SHP77 (cell line): ENCODE results near the gene THAP3.
"Not testable (repeated sequence)": the region's sequence is repeated elsewhere in the genome, so short reads cannot be mapped to it uniquely, and the experiment has no call there.

Experiments used
- DNase-seq, 2 experiments: peaks; one replicate each; lab custom pipeline; 2025; lab: John Stamatoyannopoulos, UW

Gene THAP3

GRCh38 chr1:6635161-6635909, 10.7 kb downstream of the THAP3 start:
- no peak for DNase-seq

- no peak for DNase-seq
Observed at GRCh38 chr1:6635910-6636760, 11.5 kb downstream of the THAP3 start.

GRCh38 chr1:6636778-6637177, 12.1 kb downstream of the THAP3 start:
- not testable (repeated sequence) for DNase-seq

GRCh38 chr1:6637770-6638169, 13.1 kb downstream of the THAP3 start:
- DNase-seq, result no peak

GRCh38 chr1:6638226-6638625, 13.6 kb downstream of the THAP3 start:
- DNase-seq, result no peak

- not testable (repeated sequence) for DNase-seq
Observed at GRCh38 chr1:6640867-6641266, 16.2 kb downstream of the THAP3 start.

GRCh38 chr1:6645018-6645417, 20.4 kb downstream of the THAP3 start:
- DNase-seq, result no peak

- DNase-seq, result peak; percentile 10 to 44
Observed at GRCh38 chr1:6646499-6647148, 22.0 kb downstream of the THAP3 start.

- DNase-seq, result no peak
Observed at GRCh38 chr1:6648556-6648955, 23.9 kb downstream of the THAP3 start.

GRCh38 chr1:6651909-6652308, 27.2 kb downstream of the THAP3 start:
- no peak for DNase-seq

GRCh38 chr1:6652986-6653385, 28.3 kb downstream of the THAP3 start:
- DNase-seq, result no peak

GRCh38 chr1:6653436-6654290, 29.0 kb downstream of the THAP3 start:
- no peak for DNase-seq

GRCh38 chr1:6657138-6657537, 32.5 kb downstream of the THAP3 start:
- DNase-seq, result no peak

GRCh38 chr1:6658359-6659060, 33.8 kb downstream of the THAP3 start:
- DNase-seq, result no peak

- no peak for DNase-seq
Observed at GRCh38 chr1:6660415-6661049, 35.9 kb downstream of the THAP3 start.

- not testable (repeated sequence) for DNase-seq
Observed at GRCh38 chr1:6662468-6662867, 37.8 kb downstream of the THAP3 start.

GRCh38 chr1:6666696-6667095, 42.0 kb downstream of the THAP3 start:
- no peak for DNase-seq

- DNase-seq, result no peak
Observed at GRCh38 chr1:6667139-6667538, 42.5 kb downstream of the THAP3 start.

- DNase-seq, result no peak
Observed at GRCh38 chr1:6668503-6668902, 43.8 kb downstream of the THAP3 start.

- no peak for DNase-seq
Observed at GRCh38 chr1:6672558-6672957, 47.9 kb downstream of the THAP3 start.
